ENCODE measurements around the gene LRPAP1.
A peak's percentile ranks its signal among the peaks of the same experiment; 100 is the strongest.

The LRPAP1 gene

GRCh38 chr4:3483471-3483921 is 48.7 kb downstream of the LRPAP1 start:
- peak; percentile 28 for DNase-seq

GRCh38 chr4:3482707-3483106 is 49.5 kb downstream of the LRPAP1 start:
- no peak for DNase-seq

- DNase-seq, result no peak
Measured at GRCh38 chr4:3481783-3482393, 50.3 kb downstream of the LRPAP1 start.

- DNase-seq, result no peak
Measured at GRCh38 chr4:3481113-3481531, 51.1 kb downstream of the LRPAP1 start.

- peak; percentile 53 for DNase-seq
Measured at GRCh38 chr4:3480528-3481112, 51.6 kb downstream of the LRPAP1 start.

- no peak for DNase-seq
Measured at GRCh38 chr4:3479358-3480101, 52.7 kb downstream of the LRPAP1 start.

GRCh38 chr4:3478446-3479357 is 53.5 kb downstream of the LRPAP1 start:
- no peak for DNase-seq

- no peak for DNase-seq
Measured at GRCh38 chr4:3477750-3478430, 54.3 kb downstream of the LRPAP1 start.

GRCh38 chr4:3476936-3477749 is 55.1 kb downstream of the LRPAP1 start:
- no peak for DNase-seq

- DNase-seq, result no peak
Measured at GRCh38 chr4:3476341-3476747, 55.9 kb downstream of the LRPAP1 start.

- no peak for DNase-seq
Measured at GRCh38 chr4:3475713-3476260, 56.4 kb downstream of the LRPAP1 start.

- no peak for DNase-seq
Measured at GRCh38 chr4:3475041-3475712, 57.0 kb downstream of the LRPAP1 start.

- DNase-seq, result no peak
Measured at GRCh38 chr4:3473996-3474765, 58.0 kb downstream of the LRPAP1 start.

- DNase-seq, result no peak
Measured at GRCh38 chr4:3473181-3473950, 58.9 kb downstream of the LRPAP1 start.

GRCh38 chr4:3472411-3473141 is 59.6 kb downstream of the LRPAP1 start:
- DNase-seq, result no peak

- DNase-seq, result no peak
Measured at GRCh38 chr4:3471886-3472285, 60.3 kb downstream of the LRPAP1 start.

- no peak for DNase-seq
Measured at GRCh38 chr4:3471098-3471760, 61.0 kb downstream of the LRPAP1 start.

All from fibroblast of skin of right biceps (primary cell).